ENCODE measurements around the gene UCHL1. TPM values are rescaled to one million over a fixed set of nuclear protein-coding genes. Genes with fewer than 3 reads are reported as not detected.

The UCHL1 gene
- total RNA-seq, 1 experiment from 2014 or later: 0.74 TPM

DNA sequence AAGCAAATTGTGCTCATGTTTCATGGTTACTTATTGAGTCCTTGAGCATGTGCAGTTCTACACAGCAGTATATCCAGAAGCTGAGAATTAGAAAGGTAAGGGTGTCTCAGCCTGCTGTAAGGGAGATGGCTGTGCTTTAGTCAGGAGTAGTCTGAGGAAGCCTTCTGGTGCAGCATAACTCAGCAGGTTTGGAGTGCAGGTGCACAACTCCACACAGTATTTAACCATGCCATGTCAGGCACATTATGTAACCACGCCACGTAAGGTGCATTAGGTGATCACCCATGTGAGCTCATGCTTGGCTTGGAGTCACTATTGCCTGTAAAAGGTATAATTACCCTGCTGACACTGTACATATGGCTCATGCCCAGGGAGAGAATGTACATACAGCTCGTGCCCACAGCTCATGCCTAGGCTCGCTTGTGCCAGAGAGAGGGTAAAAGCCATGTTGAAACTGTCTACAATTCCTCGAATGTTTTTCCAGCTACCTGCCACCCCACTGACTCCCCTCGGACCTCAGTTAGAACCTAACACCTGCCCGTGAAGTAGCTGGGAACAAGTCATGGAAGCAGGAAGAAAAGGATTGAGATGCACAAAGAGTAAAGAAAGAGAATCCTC is 37.8 kb downstream of the UCHL1 start:
- H3K4me1 ChIP-seq (ENCODE audit: control insufficient read depth, insufficient read depth, low read length): no peaks in the 10 kb centered on the region
- ChIA-PET POLR2A (no interaction called here), CTCF (no interaction called here)
- no TSS peak for BruUV-seq (replicated peaks)
- H3K4me3 ChIP-seq (ENCODE audit: low read depth in 2 of 2, low read length in 2 of 2): no peak overlapping the region
- ATAC-seq (no peak), DNase-seq (ENCODE audit: low read depth, low spot score) (no peak)
- no peak overlapping the region for H3K27ac ChIP-seq (ENCODE audit: low read length)
- in situ Hi-C loops (cut with HindIII; ENCODE audit: low pct_unique_long_range_greater_than_20kb, low sequenced_read_pairs): no loop called here
- H3K36me3 ChIP-seq (ENCODE audit: control insufficient read depth, insufficient read depth, low read length): no peaks in the 10 kb centered on the region
- TF ChIP-seq, protein P1, sequence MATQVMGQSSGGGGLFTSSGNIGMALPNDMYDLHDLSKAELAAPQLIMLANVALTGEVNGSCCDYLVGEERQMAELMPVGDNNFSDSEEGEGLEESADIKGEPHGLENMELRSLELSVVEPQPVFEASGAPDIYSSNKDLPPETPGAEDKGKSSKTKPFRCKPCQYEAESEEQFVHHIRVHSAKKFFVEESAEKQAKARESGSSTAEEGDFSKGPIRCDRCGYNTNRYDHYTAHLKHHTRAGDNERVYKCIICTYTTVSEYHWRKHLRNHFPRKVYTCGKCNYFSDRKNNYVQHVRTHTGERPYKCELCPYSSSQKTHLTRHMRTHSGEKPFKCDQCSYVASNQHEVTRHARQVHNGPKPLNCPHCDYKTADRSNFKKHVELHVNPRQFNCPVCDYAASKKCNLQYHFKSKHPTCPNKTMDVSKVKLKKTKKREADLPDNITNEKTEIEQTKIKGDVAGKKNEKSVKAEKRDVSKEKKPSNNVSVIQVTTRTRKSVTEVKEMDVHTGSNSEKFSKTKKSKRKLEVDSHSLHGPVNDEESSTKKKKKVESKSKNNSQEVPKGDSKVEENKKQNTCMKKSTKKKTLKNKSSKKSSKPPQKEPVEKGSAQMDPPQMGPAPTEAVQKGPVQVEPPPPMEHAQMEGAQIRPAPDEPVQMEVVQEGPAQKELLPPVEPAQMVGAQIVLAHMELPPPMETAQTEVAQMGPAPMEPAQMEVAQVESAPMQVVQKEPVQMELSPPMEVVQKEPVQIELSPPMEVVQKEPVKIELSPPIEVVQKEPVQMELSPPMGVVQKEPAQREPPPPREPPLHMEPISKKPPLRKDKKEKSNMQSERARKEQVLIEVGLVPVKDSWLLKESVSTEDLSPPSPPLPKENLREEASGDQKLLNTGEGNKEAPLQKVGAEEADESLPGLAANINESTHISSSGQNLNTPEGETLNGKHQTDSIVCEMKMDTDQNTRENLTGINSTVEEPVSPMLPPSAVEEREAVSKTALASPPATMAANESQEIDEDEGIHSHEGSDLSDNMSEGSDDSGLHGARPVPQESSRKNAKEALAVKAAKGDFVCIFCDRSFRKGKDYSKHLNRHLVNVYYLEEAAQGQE (IDR thresholded peaks at IDR 0.05; ENCODE audit: insufficient read depth in 1 of 2, low read depth in 2 of 2, low read length in 1 of 2): no peak
- TF ChIP-seq, protein P2, sequence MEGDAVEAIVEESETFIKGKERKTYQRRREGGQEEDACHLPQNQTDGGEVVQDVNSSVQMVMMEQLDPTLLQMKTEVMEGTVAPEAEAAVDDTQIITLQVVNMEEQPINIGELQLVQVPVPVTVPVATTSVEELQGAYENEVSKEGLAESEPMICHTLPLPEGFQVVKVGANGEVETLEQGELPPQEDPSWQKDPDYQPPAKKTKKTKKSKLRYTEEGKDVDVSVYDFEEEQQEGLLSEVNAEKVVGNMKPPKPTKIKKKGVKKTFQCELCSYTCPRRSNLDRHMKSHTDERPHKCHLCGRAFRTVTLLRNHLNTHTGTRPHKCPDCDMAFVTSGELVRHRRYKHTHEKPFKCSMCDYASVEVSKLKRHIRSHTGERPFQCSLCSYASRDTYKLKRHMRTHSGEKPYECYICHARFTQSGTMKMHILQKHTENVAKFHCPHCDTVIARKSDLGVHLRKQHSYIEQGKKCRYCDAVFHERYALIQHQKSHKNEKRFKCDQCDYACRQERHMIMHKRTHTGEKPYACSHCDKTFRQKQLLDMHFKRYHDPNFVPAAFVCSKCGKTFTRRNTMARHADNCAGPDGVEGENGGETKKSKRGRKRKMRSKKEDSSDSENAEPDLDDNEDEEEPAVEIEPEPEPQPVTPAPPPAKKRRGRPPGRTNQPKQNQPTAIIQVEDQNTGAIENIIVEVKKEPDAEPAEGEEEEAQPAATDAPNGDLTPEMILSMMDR (IDR thresholded peaks at IDR 0.05): no peak
- TF ChIP-seq POLR2AphosphoS5 (IDR thresholded peaks at IDR 0.05; ENCODE audit: low read depth, low read length) (no peak), SIN3A (IDR thresholded peaks at IDR 0.05; ENCODE audit: borderline replicate concordance, insufficient read depth, low read depth, low read length) (no peak), TCF7L2 (IDR thresholded peaks at IDR 0.05; ENCODE audit: low read depth, low read length) (no peak)
- H3K9me3 ChIP-seq (ENCODE audit: control insufficient read depth, insufficient read depth, low read depth, low read length): no peaks in the 10 kb centered on the region
- H3K27me3 ChIP-seq (ENCODE audit: control insufficient read depth, insufficient read depth, low read length): no peaks in the 10 kb centered on the region
- intact Hi-C loops (cut with micrococcal nuclease; ENCODE audit: unreplicated experiment): loop anchor here (10.0 kb wide), 1 partner anchor 80 kb away; no protein-coding TSS in a partner anchor

DNA sequence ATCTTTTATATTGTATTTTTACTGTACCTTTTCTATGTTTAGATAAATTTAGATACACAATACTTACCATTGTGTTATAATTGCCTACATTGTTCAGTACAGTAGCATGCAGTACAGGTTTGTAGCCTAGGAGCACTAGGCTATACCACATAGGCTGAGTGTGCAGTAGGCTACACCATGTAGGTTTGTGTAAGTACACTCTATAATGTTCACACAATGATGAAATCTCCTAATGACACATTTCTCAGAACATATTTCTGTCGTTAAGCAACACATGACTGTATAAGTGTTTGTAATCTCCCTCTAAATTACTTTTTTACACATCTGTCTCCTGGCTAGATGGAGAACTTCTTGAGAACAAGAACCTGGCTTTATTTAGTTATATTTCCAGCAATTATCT is 40.3 kb downstream of the UCHL1 start:
- Histone ChIP-seq H3K36me3 (ENCODE audit: control insufficient read depth, insufficient read depth, low read length) (no peaks in the 10 kb centered on the region), H3K27me3 (ENCODE audit: control insufficient read depth, insufficient read depth, low read length) (no peaks in the 10 kb centered on the region), H3K9me3 (ENCODE audit: control insufficient read depth, insufficient read depth, low read depth, low read length) (no peaks in the 10 kb centered on the region), H3K27ac (ENCODE audit: low read length) (no peak overlapping the region), H3K4me3 (ENCODE audit: low read depth in 2 of 2, low read length in 2 of 2) (no peak overlapping the region), H3K4me1 (ENCODE audit: control insufficient read depth, insufficient read depth, low read length) (no peaks in the 10 kb centered on the region)
- CTCF ChIA-PET: no interaction called here
- no peak for DNase-seq (ENCODE audit: low read depth, low spot score)
- no TSS peak for BruUV-seq (replicated peaks)
- intact Hi-C loops (cut with micrococcal nuclease; ENCODE audit: unreplicated experiment): loop anchor here (10.0 kb wide), 1 partner anchor 78 kb away; no protein-coding TSS in a partner anchor
- TF ChIP-seq SIN3A (IDR thresholded peaks at IDR 0.05; ENCODE audit: borderline replicate concordance, insufficient read depth, low read depth, low read length): no peak
- TF ChIP-seq, protein P1 (IDR thresholded peaks at IDR 0.05; ENCODE audit: insufficient read depth in 1 of 2, low read depth in 2 of 2, low read length in 1 of 2): no peak
- TF ChIP-seq, protein P2 (IDR thresholded peaks at IDR 0.05): no peak
- no peak for TF ChIP-seq TCF7L2 (IDR thresholded peaks at IDR 0.05; ENCODE audit: low read depth, low read length)
- no peak for TF ChIP-seq POLR2AphosphoS5 (IDR thresholded peaks at IDR 0.05; ENCODE audit: low read depth, low read length)
- in situ Hi-C loops (cut with HindIII; ENCODE audit: low pct_unique_long_range_greater_than_20kb, low sequenced_read_pairs): no loop called here
- POLR2A ChIA-PET: no interaction called here
- no peak for ATAC-seq
